Liver (tissue), 9 donors: Measurements from ENCODE around the gene EVL. TPM values are rescaled to one million over a fixed set of nuclear protein-coding genes. Genes with fewer than 3 reads are reported as not detected.

Source experiments
- DNase-seq: peaks from one replicate; pipeline ENCODE4 v3.0.0-alpha.2; 2017; ENCODE audit warnings: low spot score
- H3K27ac ChIP-seq, 2 donors: one replicate each; pipeline ENCODE4 v1.7.0; 2013; ENCODE audit warnings: inconsistent platforms in 2 of 2, low read length in 2 of 2, control low read depth in 1 of 2, low read depth in 1 of 2, mild to moderate bottlenecking in 1 of 2
- H3K27me3 ChIP-seq, 4 donors: one replicate each; pipeline versions ENCODE4 v1.6.1 to v1.7.0; 2013; ENCODE audit warnings: low read length in 3 of 4, inconsistent platforms in 1 of 4, mild to moderate bottlenecking in 1 of 4, moderate library complexity in 1 of 4; ENCODE audit not compliant: control insufficient read depth in 4 of 4, insufficient read depth in 4 of 4
- H3K36me3 ChIP-seq, 4 donors: one replicate each; pipeline versions ENCODE4 v1.6.1 to v1.7.0; 2013; ENCODE audit warnings: low read length in 3 of 4, mild to moderate bottlenecking in 3 of 4, low read depth in 1 of 4, moderate library complexity in 1 of 4; ENCODE audit not compliant: control insufficient read depth in 4 of 4, insufficient read depth in 3 of 4
- H3K4me1 ChIP-seq, 4 donors: one replicate each; pipeline versions ENCODE4 v1.6.1 to v1.7.0; 2013; ENCODE audit warnings: low read length in 3 of 4, mild to moderate bottlenecking in 3 of 4, moderate library complexity in 1 of 4; ENCODE audit not compliant: control insufficient read depth in 4 of 4, insufficient read depth in 4 of 4
- H3K4me3 ChIP-seq, 3 donors: one replicate each; pipeline versions ENCODE4 v1.6.1 to v1.7.0; 2013; ENCODE audit warnings: low read length in 3 of 3, control low read depth in 1 of 3, low read depth in 1 of 3, mild to moderate bottlenecking in 1 of 3
- H3K9ac ChIP-seq, 2 donors: one replicate each; pipeline ENCODE4 v1.7.0; 2013; ENCODE audit warnings: low read length in 2 of 2, mild to moderate bottlenecking in 2 of 2, moderate library complexity in 2 of 2, control low read depth in 1 of 2, low read depth in 1 of 2
- H3K9me3 ChIP-seq, 4 donors: one replicate each; pipeline versions ENCODE4 v1.6.1 to v1.7.0; 2013; ENCODE audit warnings: low read length in 3 of 4; ENCODE audit not compliant: control insufficient read depth in 4 of 4
- EGR1 ChIP-seq, 2 donors: IDR thresholded peaks; 2 replicates each; pipeline ENCODE4 v1.6.1; 2016 to 2018; ENCODE audit warnings: antibody characterized with exemption in 2 of 2, low read depth in 2 of 2
- HNF4G ChIP-seq: IDR thresholded peaks from 2 replicates; pipeline ENCODE4 v1.6.1; 2016; ENCODE audit warnings: antibody characterized with exemption
- NR2F2 ChIP-seq: IDR thresholded peaks from 2 replicates; pipeline ENCODE4 v1.6.1; 2016; ENCODE audit warnings: antibody characterized with exemption
- RAD21 ChIP-seq, 2 donors: IDR thresholded peaks; 2 replicates each; pipeline ENCODE4 v1.6.1; 2016; ENCODE audit warnings: antibody characterized with exemption in 2 of 2, mild to moderate bottlenecking in 2 of 2
- REST ChIP-seq: IDR thresholded peaks from 2 replicates; pipeline ENCODE4 v1.6.1; 2016; ENCODE audit warnings: antibody characterized with exemption, mild to moderate bottlenecking
- SP1 ChIP-seq: IDR thresholded peaks from 2 replicates; pipeline ENCODE4 v1.6.1; 2018; ENCODE audit warnings: antibody characterized with exemption, mild to moderate bottlenecking
- ZBTB33 ChIP-seq: IDR thresholded peaks from 2 replicates; pipeline ENCODE4 v1.6.1; 2016; ENCODE audit warnings: antibody characterized with exemption
- WGBS: extraction: QIAGEN DNeasy Blood & Tissue Kit; methylation state at CpG from one replicate; pipeline ENCODE4 v1.1.7; 2013; 5-methylcytosine and 5-hydroxymethylcytosine counted together
- polyA plus RNA-seq, 2 donors: library from polyadenylated mRNA; stranded (reverse) in 1 of 2; unstranded in 1 of 2; fragments of 200-250 nt in 1 of 2; fragments of >200 nt in 1 of 2; fragmentation: Nextera tagmentation in 1 of 2; extraction: Ambion mirVana in 1 of 2; gene quantifications; one replicate each; pipeline versions ENCODE4 v1.2.1 to v1.2.3, GENCODE V29; 2013 to 2015
- total RNA-seq, 2 donors: library from RNA; depleted of rRNA; stranded (reverse); fragments of >200 nt; gene quantifications; one replicate each; pipeline ENCODE4 v1.2.3, GENCODE V29; 2014
- donor health status: healthy.
- donor health status: healthy.
- donor health status: healthy.
- donor health status: healthy.
- donor health status: healthy.

Gene EVL
- total RNA-seq (10 to 100 TPM; 11.3 to 85.9 TPM), polyA plus RNA-seq (10 to 100 TPM; 33.2 to 34.7 TPM)

GRCh38 chr14:100065111-100065871 lies at the start of gene EVL:
Gene EVL, plus strand, starts transcription at chr14:100065422. Its CDS starts 79 bp downstream, at chr14:100065501.
- DNase-seq = no peak

GRCh38 chr14:100017553-100017952 lies 47.7 kb upstream of the EVL start:
- Histone ChIP-seq H3K9me3 (no peaks in the 10 kb centered on the region), H3K27me3 (no peaks in the 10 kb centered on the region), H3K4me1 (peaks cover 0 to 5% (median 3%) of the 10 kb centered on the region in 4 donors), H3K4me3 (no peak overlapping the region), H3K9ac (no peak overlapping the region), H3K36me3 (no peaks in the 10 kb centered on the region), H3K27ac (no peak overlapping the region)
- no peak for DNase-seq
- WGBS = 88% methylated on average over 5 of the region's 5 CpGs
- TF ChIP-seq NR2F2 (no peak), REST (no peak), ZBTB33 (no peak), HNF4G (no peak), RAD21 (IDR thresholded peaks at IDR 0.05) (no peak)

More at GRCh38 chr14:100065111-100065871, at the start of gene EVL:
- H3K4me3 ChIP-seq = no peak within 1 kb of the TSS
- peak within 1 kb of the TSS in 1 of 2 donors; percentile 62 for H3K9ac ChIP-seq
- no peaks in the 10 kb centered on the region for H3K36me3 ChIP-seq
- H3K27ac ChIP-seq = peak within 1 kb of the TSS; percentile 51 to 75
- peaks cover 0 to 3% (median 0%) of the 10 kb centered on the region in 4 donors for H3K4me1 ChIP-seq
- WGBS = 71% methylated on average over 6 of the region's 6 CpGs
- H3K27me3 ChIP-seq = no peaks in the 10 kb centered on the region
- H3K9me3 ChIP-seq = no peaks in the 10 kb centered on the region
- TF ChIP-seq REST (no peak), EGR1 (IDR thresholded peaks at IDR 0.05; ENCODE audit: low read depth in 2 of 2) (no peak), ZBTB33 (no peak), RAD21 (IDR thresholded peaks at IDR 0.05) (no peak), SP1 (no peak)
